SK-N-SH (cell line): ENCODE data around the gene PGS1. TPM values are rescaled to one million over a fixed set of nuclear protein-coding genes. Genes with fewer than 3 reads are reported as not detected.

Experiments
- CTCF ChIA-PET: fragments of 300-600, 350-600 bp; formaldehyde crosslinking; extraction: SDS; loops from one replicate; lab custom pipeline; 2021; lab: Yijun Ruan, JAX
- POLR2A ChIA-PET: fragments of 350-600 bp; sonication (Branson Sonifier 250); formaldehyde crosslinking; extraction: SDS; loops from one replicate; lab custom pipeline; 2020; ENCODE audit warnings: antibody characterized with exemption, inconsistent platforms; lab: Yijun Ruan, JAX
- DNase-seq: peaks from one replicate; pipeline ENCODE4 v3.0.0; 2012
- H2AFZ ChIP-seq: fragments of 200-600 bp; sonication (generic); 2 replicates; pipeline ENCODE4 v1.8.1; 2016; ENCODE audit warnings: antibody characterized with exemption, mild to moderate bottlenecking, low read depth
- H3F3A ChIP-seq: fragments of 200-600 bp; sonication (generic); replicated peaks from 2 replicates; pipeline ENCODE3; 2016; ENCODE audit warnings: antibody characterized with exemption, mild to moderate bottlenecking; ENCODE audit not compliant: insufficient read depth
- H3K27ac ChIP-seq, 2 experiments: fragments of 200-500 bp in 1 of 2; fragments of 200-600 bp in 1 of 2; sonication (Bioruptor generic) in 1 of 2; sonication (generic), shearing (Covaris generic) in 1 of 2; 2 replicates each; pipeline versions ENCODE4 v1.5.1 to v1.6.1; 2014 to 2016; ENCODE audit warnings: low read depth in 2 of 2, inconsistent platforms in 1 of 2, low read length in 1 of 2, mild to moderate bottlenecking in 1 of 2, mixed read lengths in 1 of 2
- H3K27me3 ChIP-seq: fragments of 200-600 bp; sonication (generic), shearing (Covaris generic); 2 replicates; pipeline ENCODE4 v1.6.1; 2016; ENCODE audit warnings: mixed run types; ENCODE audit not compliant: insufficient read depth
- H3K36me3 ChIP-seq, 2 experiments: fragments of 200-500 bp in 1 of 2; fragments of 200-600 bp in 1 of 2; sonication (Bioruptor generic) in 1 of 2; sonication (generic) in 1 of 2; replicated peaks in 1 of 2; 2 replicates each; pipeline versions ENCODE3 to v1.5.1; 2014 to 2016; ENCODE audit warnings: low read length in 1 of 2, mild to moderate bottlenecking in 1 of 2; ENCODE audit not compliant: insufficient read depth in 2 of 2, control insufficient read depth in 1 of 2
- H3K4me1 ChIP-seq, 2 experiments: fragments of 200-500 bp in 1 of 2; fragments of 200-600 bp in 1 of 2; sonication (Bioruptor generic) in 1 of 2; sonication (generic), shearing (Covaris generic) in 1 of 2; 2 replicates each; pipeline versions ENCODE4 v1.5.1 to v1.6.1; 2014 to 2016; ENCODE audit warnings: low read depth in 1 of 2, low read length in 1 of 2, mixed run types in 1 of 2; ENCODE audit not compliant: insufficient read depth in 2 of 2, control insufficient read depth in 1 of 2
- H3K4me2 ChIP-seq: fragments of 200-600 bp; sonication (generic), shearing (Covaris generic); 2 replicates; pipeline ENCODE4 v1.6.1; 2017; ENCODE audit warnings: mixed run types
- H3K4me3 ChIP-seq, 2 experiments: fragments of 200-500 bp in 1 of 2; fragments of 200-600 bp in 1 of 2; sonication (Bioruptor generic) in 1 of 2; sonication (generic), shearing (Covaris generic) in 1 of 2; 2 replicates each; pipeline versions ENCODE4 v1.5.1 to v1.8.1; 2014 to 2016; ENCODE audit warnings: low read depth in 2 of 2, inconsistent platforms in 1 of 2, low read length in 1 of 2, mild to moderate bottlenecking in 1 of 2, mixed read lengths in 1 of 2, moderate library complexity in 1 of 2
- H3K79me2 ChIP-seq: fragments of 200-600 bp; sonication (generic); 2 replicates; pipeline ENCODE4 v1.8.1; 2017; ENCODE audit warnings: mild to moderate bottlenecking; ENCODE audit not compliant: insufficient read depth
- H3K9ac ChIP-seq: fragments of 200-600 bp; sonication (generic); 2 replicates; pipeline ENCODE4 v1.6.1; 2017; ENCODE audit warnings: mixed run types
- H3K9me2 ChIP-seq: fragments of 200-600 bp; sonication (generic); 2 replicates; pipeline ENCODE4 v1.6.1; 2017; ENCODE audit warnings: mixed run types
- H3K9me3 ChIP-seq: fragments of 200-600 bp; sonication (generic); 2 replicates; pipeline ENCODE4 v1.6.1; 2017; ENCODE audit warnings: mixed run types, mild to moderate bottlenecking, moderate library complexity
- H4K20me1 ChIP-seq: fragments of 200-600 bp; sonication (generic); 2 replicates; pipeline ENCODE4 v1.6.1; 2017; ENCODE audit warnings: mild to moderate bottlenecking, mixed run types; ENCODE audit not compliant: insufficient read depth
- CHD2 ChIP-seq: fragments of 150-350 bp; IDR thresholded peaks from 2 replicates; pipeline ENCODE4 v1.6.1; 2018; ENCODE audit warnings: low read length; ENCODE audit not compliant: partially characterized antibody
- EP300 ChIP-seq, 2 experiments: IDR thresholded peaks; 2 replicates each; pipeline versions ENCODE4 v1.4.0 to v1.6.1; 2012; ENCODE audit warnings: borderline replicate concordance in 1 of 2, low read depth in 1 of 2, low read length in 1 of 2
- EZH2phosphoT487 ChIP-seq: fragments of 200-600 bp; sonication (generic); IDR thresholded peaks from 2 replicates; pipeline ENCODE4 v1.6.1; 2017; ENCODE audit warnings: low read depth, mixed run types, mild to moderate bottlenecking, antibody characterized with exemption, moderate library complexity, borderline replicate concordance
- FOXM1 ChIP-seq: IDR thresholded peaks from 2 replicates; pipeline ENCODE4 v1.4.0; 2012; ENCODE audit warnings: low read depth, mild to moderate bottlenecking
- GATA2 ChIP-seq: sonication (generic); formaldehyde crosslinking; IDR thresholded peaks from 2 replicates; pipeline ENCODE4 v1.5.0; 2020; ENCODE audit warnings: mild to moderate bottlenecking, missing genetic modification reagents
- JUND ChIP-seq: IDR thresholded peaks from 2 replicates; pipeline ENCODE4 v1.4.0; 2012
- MXI1 ChIP-seq: IDR thresholded peaks from 2 replicates; pipeline ENCODE4 v1.6.1; 2012; ENCODE audit warnings: mild to moderate bottlenecking, low read depth, low read length, improper control_type of control experiment
- NRF1 ChIP-seq: IDR thresholded peaks from 2 replicates; pipeline ENCODE4 v1.6.1; 2012; ENCODE audit warnings: low read depth, mild to moderate bottlenecking, low read length
- POLR2AphosphoS5 ChIP-seq: IDR thresholded peaks from 2 replicates; pipeline ENCODE4 v1.6.1; 2012; ENCODE audit warnings: low read depth, low read length
- RAD21 ChIP-seq: IDR thresholded peaks from 2 replicates; pipeline ENCODE4 v1.6.1; 2012; ENCODE audit warnings: mild to moderate bottlenecking, low read length
- RFX5 ChIP-seq: IDR thresholded peaks from 2 replicates; pipeline ENCODE4 v1.6.1; 2012; ENCODE audit warnings: mild to moderate bottlenecking, improper control_type of control experiment, low read length
- SIN3A ChIP-seq: IDR thresholded peaks from 2 replicates; pipeline ENCODE4 v1.6.1; 2012; ENCODE audit warnings: low read depth, mild to moderate bottlenecking, low read length, moderate library complexity, borderline replicate concordance
- TCF12 ChIP-seq: IDR thresholded peaks from 2 replicates; pipeline ENCODE4 v1.4.0; 2012
- TEAD4 ChIP-seq: IDR thresholded peaks from 2 replicates; pipeline ENCODE4 v1.4.0; 2012; ENCODE audit warnings: mild to moderate bottlenecking, borderline replicate concordance; ENCODE audit not compliant: insufficient read depth
- YY1 ChIP-seq: IDR thresholded peaks from 2 replicates; pipeline ENCODE4 v1.4.0; 2012; ENCODE audit warnings: low read depth, mild to moderate bottlenecking
- WGBS: methylation state at CpG from one replicate; pipeline ENCODE4 v1.1.6; 2017; ENCODE audit warnings: low lambda C conversion rate; 5-methylcytosine and 5-hydroxymethylcytosine counted together
- polyA plus RNA-seq, 3 experiments: library from polyadenylated mRNA; depleted of rRNA; stranded (reverse); fragments of >200 nt; gene quantifications; 2 replicates each; pipeline ENCODE4 v1.2.3, GENCODE V29; 2012
- TF ChIP-seq, protein P1 (sequence below): fragments of 150-350 bp; IDR thresholded peaks from 2 replicates; pipeline ENCODE4 v1.6.1; 2016; ENCODE audit warnings: mild to moderate bottlenecking, low read depth, low read length
- TF ChIP-seq, protein P2 (sequence below): IDR thresholded peaks from 2 replicates; pipeline ENCODE4 v1.4.0; 2012; ENCODE audit warnings: low read depth
- TF ChIP-seq, protein P3 (sequence below): IDR thresholded peaks from 2 replicates; pipeline ENCODE4 v1.4.0; 2012; ENCODE audit warnings: low read depth, borderline replicate concordance
- TF ChIP-seq, protein P4 (sequence below): fragments of 200-600 bp; sonication (generic); IDR thresholded peaks from 2 replicates; pipeline ENCODE4 v1.6.1; 2017; ENCODE audit warnings: antibody characterized with exemption, mild to moderate bottlenecking, moderate library complexity

PGS1 gene
- polyA plus RNA-seq, 1 of the 3 experiments (the other 2 are of a cell fraction) = 88.4 TPM

DNA sequence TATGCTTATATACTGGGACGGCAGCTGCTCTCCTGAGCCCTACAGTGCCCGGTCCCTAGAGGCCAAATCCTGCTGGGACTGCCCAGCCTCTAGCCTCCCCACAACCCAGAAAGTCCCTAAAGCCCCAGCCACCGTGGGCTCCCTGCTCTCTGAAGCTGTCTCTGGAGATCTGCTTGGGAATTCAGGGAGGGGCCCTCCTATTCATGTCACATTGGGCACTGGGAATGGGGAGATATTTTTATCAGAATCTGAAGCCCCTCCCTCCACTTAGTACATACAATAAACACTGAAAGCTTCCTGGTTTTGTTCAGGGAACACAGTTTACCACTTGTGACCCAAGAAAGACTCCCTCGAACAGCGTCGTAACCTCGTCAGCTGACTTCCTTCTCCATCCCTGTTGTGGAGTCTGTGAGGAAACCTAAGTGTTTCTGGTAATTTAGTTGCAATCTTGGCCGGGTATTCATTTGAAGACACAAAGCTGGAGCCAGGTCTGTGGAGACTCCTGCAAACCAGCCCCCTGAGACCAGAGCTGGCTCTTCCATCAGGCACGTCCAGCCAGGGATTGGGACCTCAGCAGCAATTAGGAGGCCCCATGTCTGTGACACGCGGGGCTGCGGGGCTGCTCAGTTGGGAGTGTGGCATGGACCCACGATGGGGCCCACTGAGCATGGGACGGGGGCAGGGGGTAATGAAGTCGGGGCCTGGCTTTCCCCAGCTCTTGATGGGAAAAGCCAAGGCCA lies 38.5 kb downstream of the PGS1 start:
- H3K4me2 ChIP-seq = no peak overlapping the region
- ChIA-PET CTCF (interaction anchor here (0.9 to 12.2 kb wide), 10 partner anchors 10 to 240 kb away, joined by 3 to 327 read pairs (median 4); partner anchors contain the start of gene SOCS3), POLR2A (interaction anchor here (1.5 kb wide), 1 partner anchor 14 kb away, joined by 3 read pairs; no protein-coding TSS in a partner anchor)
- H3K79me2 ChIP-seq = peaks cover 29% of the 10 kb centered on the region
- TF ChIP-seq EP300 (IDR thresholded peaks at IDR 0.05; ENCODE audit: borderline replicate concordance in 1 of 2, low read depth in 1 of 2, low read length in 1 of 2) = no peak
- TF ChIP-seq RFX5 = no peak
- TF ChIP-seq, protein P1, sequence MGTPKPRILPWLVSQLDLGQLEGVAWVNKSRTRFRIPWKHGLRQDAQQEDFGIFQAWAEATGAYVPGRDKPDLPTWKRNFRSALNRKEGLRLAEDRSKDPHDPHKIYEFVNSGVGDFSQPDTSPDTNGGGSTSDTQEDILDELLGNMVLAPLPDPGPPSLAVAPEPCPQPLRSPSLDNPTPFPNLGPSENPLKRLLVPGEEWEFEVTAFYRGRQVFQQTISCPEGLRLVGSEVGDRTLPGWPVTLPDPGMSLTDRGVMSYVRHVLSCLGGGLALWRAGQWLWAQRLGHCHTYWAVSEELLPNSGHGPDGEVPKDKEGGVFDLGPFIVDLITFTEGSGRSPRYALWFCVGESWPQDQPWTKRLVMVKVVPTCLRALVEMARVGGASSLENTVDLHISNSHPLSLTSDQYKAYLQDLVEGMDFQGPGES = no peak
- no peak for TF ChIP-seq NRF1
- TF ChIP-seq, protein P2, sequence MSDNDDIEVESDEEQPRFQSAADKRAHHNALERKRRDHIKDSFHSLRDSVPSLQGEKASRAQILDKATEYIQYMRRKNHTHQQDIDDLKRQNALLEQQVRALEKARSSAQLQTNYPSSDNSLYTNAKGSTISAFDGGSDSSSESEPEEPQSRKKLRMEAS = no peak
- TF ChIP-seq, protein P3, sequence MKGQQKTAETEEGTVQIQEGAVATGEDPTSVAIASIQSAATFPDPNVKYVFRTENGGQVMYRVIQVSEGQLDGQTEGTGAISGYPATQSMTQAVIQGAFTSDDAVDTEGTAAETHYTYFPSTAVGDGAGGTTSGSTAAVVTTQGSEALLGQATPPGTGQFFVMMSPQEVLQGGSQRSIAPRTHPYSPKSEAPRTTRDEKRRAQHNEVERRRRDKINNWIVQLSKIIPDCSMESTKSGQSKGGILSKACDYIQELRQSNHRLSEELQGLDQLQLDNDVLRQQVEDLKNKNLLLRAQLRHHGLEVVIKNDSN = no peak
- TF ChIP-seq SIN3A = no peak
- no peak for TF ChIP-seq POLR2AphosphoS5
- no peak for TF ChIP-seq CHD2
- TF ChIP-seq TEAD4 = no peak
- TF ChIP-seq TCF12 = no peak
- no peak for TF ChIP-seq RAD21
- TF ChIP-seq FOXM1 = no peak
- no peak for TF ChIP-seq YY1
- no peak for TF ChIP-seq EZH2phosphoT487
- TF ChIP-seq JUND = no peak
- no peak for TF ChIP-seq GATA2
- no peak for TF ChIP-seq MXI1
- TF ChIP-seq, protein P4, sequence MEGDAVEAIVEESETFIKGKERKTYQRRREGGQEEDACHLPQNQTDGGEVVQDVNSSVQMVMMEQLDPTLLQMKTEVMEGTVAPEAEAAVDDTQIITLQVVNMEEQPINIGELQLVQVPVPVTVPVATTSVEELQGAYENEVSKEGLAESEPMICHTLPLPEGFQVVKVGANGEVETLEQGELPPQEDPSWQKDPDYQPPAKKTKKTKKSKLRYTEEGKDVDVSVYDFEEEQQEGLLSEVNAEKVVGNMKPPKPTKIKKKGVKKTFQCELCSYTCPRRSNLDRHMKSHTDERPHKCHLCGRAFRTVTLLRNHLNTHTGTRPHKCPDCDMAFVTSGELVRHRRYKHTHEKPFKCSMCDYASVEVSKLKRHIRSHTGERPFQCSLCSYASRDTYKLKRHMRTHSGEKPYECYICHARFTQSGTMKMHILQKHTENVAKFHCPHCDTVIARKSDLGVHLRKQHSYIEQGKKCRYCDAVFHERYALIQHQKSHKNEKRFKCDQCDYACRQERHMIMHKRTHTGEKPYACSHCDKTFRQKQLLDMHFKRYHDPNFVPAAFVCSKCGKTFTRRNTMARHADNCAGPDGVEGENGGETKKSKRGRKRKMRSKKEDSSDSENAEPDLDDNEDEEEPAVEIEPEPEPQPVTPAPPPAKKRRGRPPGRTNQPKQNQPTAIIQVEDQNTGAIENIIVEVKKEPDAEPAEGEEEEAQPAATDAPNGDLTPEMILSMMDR = no peak
- H3K4me3 ChIP-seq = no peak overlapping the region
- no peaks in the 10 kb centered on the region for H3K27me3 ChIP-seq
- H3K4me1 ChIP-seq = peaks cover 0 to 3% of the 10 kb centered on the region in 2 experiments; a peak in 1 of 4 replicates
- no peaks in the 10 kb centered on the region for H3K9me3 ChIP-seq
- peaks cover 7 to 67% of the 10 kb centered on the region in 2 experiments for H3K36me3 ChIP-seq
- no peak overlapping the region for H2AFZ ChIP-seq
- DNase-seq = no peak
- H3K27ac ChIP-seq = no peak overlapping the region
- H3K9ac ChIP-seq = no peak overlapping the region
- no peaks in the 10 kb centered on the region for H3K9me2 ChIP-seq
- peaks cover 40% of the 10 kb centered on the region for H4K20me1 ChIP-seq
- peaks cover 3% of the 10 kb centered on the region for H3F3A ChIP-seq
- WGBS = 91% methylated on average over 14 of the region's 15 CpGs
